GM12875 (cell line): ENCODE measurements around the gene HDAC9.

ENCODE experiments used
- H3K4me3 ChIP-seq: one replicate; pipeline ENCODE4 v1.5.1; 2011; ENCODE audit warnings: low read depth, low read length, control low read depth
- CTCF ChIP-seq: IDR thresholded peaks from 2 replicates; pipeline ENCODE4 v1.5.1; 2011; ENCODE audit warnings: low read depth, mild to moderate bottlenecking, control low read depth, inconsistent platforms, low read length, moderate library complexity, borderline replicate concordance; ENCODE audit not compliant: insufficient read depth

Gene HDAC9

GRCh38 chr7:18659746-18660145, 164.2 kb downstream of the HDAC9 start:
- no peak overlapping the region for H3K4me3 ChIP-seq
- no peak for TF ChIP-seq CTCF

GRCh38 chr7:18663321-18663720, 167.8 kb downstream of the HDAC9 start:
- TF ChIP-seq CTCF: no peak

GRCh38 chr7:18666107-18666728, 170.7 kb downstream of the HDAC9 start:
- no peak overlapping the region for H3K4me3 ChIP-seq
- TF ChIP-seq CTCF: peak; percentile 95

More at GRCh38 chr7:18663321-18663720, 167.8 kb downstream of the HDAC9 start:
- H3K4me3 ChIP-seq: no peak overlapping the region

DNA sequence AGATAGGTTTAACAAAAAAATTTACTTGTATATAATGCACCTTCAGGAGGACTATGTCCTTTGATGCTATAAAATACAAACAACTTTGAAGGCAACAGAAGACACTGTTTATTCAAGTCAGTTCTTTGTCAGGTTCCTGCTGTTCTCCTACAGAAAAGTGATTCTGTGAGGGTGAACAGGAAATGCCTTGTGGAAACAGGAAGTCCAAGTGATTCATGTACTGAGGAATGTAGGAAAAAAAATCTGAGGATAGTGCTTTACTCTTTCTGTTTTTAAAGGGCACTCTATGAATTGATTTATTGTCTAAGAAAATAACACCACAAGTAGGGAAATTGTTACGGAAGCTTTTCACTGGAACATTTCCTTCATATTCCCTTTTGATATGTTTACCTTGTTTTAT, 171.9 kb downstream of the HDAC9 start:
- TF ChIP-seq CTCF: no peak
- H3K4me3 ChIP-seq: no peak overlapping the region

DNA sequence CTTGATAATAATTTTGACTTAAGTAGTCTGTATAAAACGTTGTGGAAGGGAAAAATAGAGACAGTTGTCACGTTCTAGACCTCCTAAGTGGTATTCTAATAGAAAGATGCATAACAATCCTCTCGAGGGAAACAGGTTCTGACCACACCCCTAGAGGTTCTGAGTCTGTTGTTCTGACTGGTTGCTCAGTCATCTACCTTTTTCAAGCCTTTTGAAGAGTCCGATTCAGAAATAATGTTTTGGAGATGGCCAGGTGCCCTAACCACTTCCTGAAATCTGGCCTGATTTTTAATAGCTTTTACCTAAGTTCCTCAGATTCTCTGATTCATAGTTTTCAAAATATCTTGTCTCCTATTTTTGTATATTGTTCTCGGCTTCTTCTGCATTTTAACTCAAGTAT, 175.6 kb downstream of the HDAC9 start:
- TF ChIP-seq CTCF: no peak
- H3K4me3 ChIP-seq: no peak overlapping the region

DNA sequence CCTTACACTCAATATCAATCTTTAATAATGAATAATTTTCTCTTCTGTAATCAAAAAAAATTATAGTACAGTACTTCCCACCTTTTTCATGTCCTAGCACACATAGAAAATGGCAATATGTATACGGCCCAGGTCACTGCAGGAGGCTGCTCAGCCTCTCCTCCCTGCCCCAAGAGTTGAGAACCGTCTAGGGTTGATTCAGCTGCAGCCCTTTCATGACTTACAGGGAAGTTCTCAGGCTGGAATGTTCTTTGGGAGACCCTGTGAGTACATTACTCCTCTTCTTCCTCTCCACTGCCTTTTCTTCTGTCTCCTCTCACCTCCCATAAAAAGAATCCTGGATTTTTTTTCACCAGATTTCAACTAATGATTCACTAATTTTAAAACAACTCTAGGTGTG, 180.0 kb downstream of the HDAC9 start:
- no peak overlapping the region for H3K4me3 ChIP-seq
- TF ChIP-seq CTCF: no peak

DNA sequence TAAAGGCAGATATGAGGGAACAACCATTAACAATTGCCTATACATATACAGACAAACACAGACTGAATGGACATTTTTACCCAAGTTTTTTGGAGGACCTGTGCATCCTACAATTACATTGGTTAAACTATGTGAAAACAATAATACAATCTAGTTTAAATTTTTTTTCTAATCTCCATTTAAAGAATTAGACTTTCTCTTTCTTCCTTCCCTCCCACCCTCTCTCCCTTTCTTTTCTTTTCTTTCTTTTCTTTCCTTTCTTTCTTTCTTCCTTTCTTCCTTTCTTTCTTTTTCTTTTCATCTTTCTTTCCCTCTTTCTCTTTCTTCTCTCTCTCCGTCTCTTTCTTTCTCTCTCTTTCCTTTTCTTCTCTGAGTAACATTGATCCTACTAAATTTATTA, 183.7 kb downstream of the HDAC9 start:
- H3K4me3 ChIP-seq: no peak overlapping the region
- no peak for TF ChIP-seq CTCF
